OCI-LY3 (cell line): ENCODE measurements around the gene PLCH2.

Experiments used
- CTCF ChIP-seq: fragments of 200-600, 300-600 bp; sonication (generic); IDR thresholded peaks from 2 replicates; pipeline ENCODE4 v1.5.1; 2014; ENCODE audit warnings: antibody characterized with exemption, low read length, low read depth
- EZH2phosphoT487 ChIP-seq: fragments of 200-600 bp; shearing (Covaris generic); IDR thresholded peaks from 2 replicates; pipeline ENCODE4 v1.6.1; 2018; ENCODE audit warnings: antibody characterized with exemption, mixed run types, low read depth

DNA sequence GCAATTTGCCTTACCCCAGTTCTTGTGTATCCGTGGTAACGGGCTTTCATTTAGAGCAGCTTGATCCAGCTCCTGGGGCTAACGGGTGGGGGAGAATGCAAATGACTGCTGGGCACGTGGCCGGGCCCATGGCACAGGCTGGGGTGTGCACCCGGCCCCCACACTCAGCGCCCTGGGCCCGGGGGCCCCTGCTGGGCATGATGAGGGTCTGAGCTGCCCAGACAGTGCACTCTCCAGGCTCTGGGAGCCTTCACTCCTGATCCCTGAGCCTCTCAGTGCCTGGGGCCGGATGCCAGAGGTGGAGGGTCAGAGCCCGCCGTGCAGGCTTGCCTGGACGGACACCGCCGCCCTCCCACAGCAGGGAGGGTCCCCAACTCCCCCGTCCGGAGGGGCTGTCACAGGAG lies 43.6 kb upstream of the PLCH2 start:
- TF ChIP-seq CTCF: no peak
- TF ChIP-seq EZH2phosphoT487: no peak
